Sigmoid colon (tissue), 7 donors: ENCODE measurements around the gene SLX1A. TPM values are rescaled to one million over a fixed set of nuclear protein-coding genes. Genes with fewer than 3 reads are reported as not detected.
"Not testable (repeated sequence)": the region's sequence is repeated elsewhere in the genome, so short reads cannot be mapped to it uniquely, and the experiment has no call there.

Experiments
- DNase-seq: peaks from one replicate; pipeline ENCODE4 v3.0.0-alpha.2; 2019
- H3K27ac ChIP-seq, 4 donors: fragments of 200-600 bp; sonication (generic); one replicate each; pipeline ENCODE4 v1.5.1; 2016 to 2019; ENCODE audit warnings: mild to moderate bottlenecking in 1 of 4
- H3K27me3 ChIP-seq, 3 donors: fragments of 200-600 bp; sonication (generic); one replicate each; pipeline ENCODE4 v1.5.1; 2019; ENCODE audit warnings: mild to moderate bottlenecking in 1 of 3
- H3K36me3 ChIP-seq, 4 donors: fragments of 200-600 bp; sonication (generic); one replicate each; pipeline ENCODE4 v1.5.1; 2016 to 2019
- H3K4me1 ChIP-seq, 4 donors: fragments of 200-600 bp; sonication (generic); one replicate each; pipeline ENCODE4 v1.5.1; 2017 to 2019
- H3K4me3 ChIP-seq, 4 donors: fragments of 200-600 bp; sonication (generic); one replicate each; pipeline ENCODE4 v1.5.1; 2017 to 2019; ENCODE audit warnings: mild to moderate bottlenecking in 2 of 4, moderate library complexity in 1 of 4
- H3K9me3 ChIP-seq, 4 donors: fragments of 200-600 bp in 3 of 4; sonication (generic) in 3 of 4; one replicate each; pipeline versions ENCODE4 v1.5.1 to v1.6.1; 2013 to 2019
- CTCF ChIP-seq, 4 experiments: fragments of 450-650 bp in 3 of 4; fragments of 200-600 bp in 1 of 4; IDR thresholded peaks; one replicate each; pipeline ENCODE4 v1.5.1; 2016 to 2019; ENCODE audit warnings: antibody characterized with exemption in 4 of 4, mild to moderate bottlenecking in 3 of 4, moderate library complexity in 2 of 4
- EP300 ChIP-seq, 4 donors: sonication (generic); formaldehyde crosslinking; IDR thresholded peaks; one replicate each; pipeline ENCODE4 v1.6.1; 2017; ENCODE audit warnings: antibody characterized with exemption in 4 of 4
- POLR2A ChIP-seq, 2 donors: fragments of 450-650 bp; IDR thresholded peaks; one replicate each; pipeline ENCODE4 v1.6.1; 2016; ENCODE audit warnings: antibody characterized with exemption in 2 of 2, mild to moderate bottlenecking in 2 of 2, moderate library complexity in 2 of 2
- POLR2AphosphoS5 ChIP-seq, 4 donors: sonication (generic); formaldehyde crosslinking; IDR thresholded peaks; one replicate each; pipeline ENCODE4 v1.6.1; 2017; ENCODE audit warnings: antibody characterized with exemption in 4 of 4
- WGBS, 2 donors: extraction: QIAGEN DNeasy Blood & Tissue Kit; methylation state at CpG; one replicate each; pipeline ENCODE4 v1.1.7; 2013; 5-methylcytosine and 5-hydroxymethylcytosine counted together
- intact Hi-C: fragments of 100-400 bp; cut with DNase I; formaldehyde crosslinking; loops from one replicate; pipeline ENCODE4 v1.15.1; 2023
- polyA plus RNA-seq, 3 donors: library from polyadenylated mRNA; stranded (reverse); fragments of 200-250 nt; gene quantifications; one replicate each; pipeline ENCODE4 v1.2.3, GENCODE V29; 2013
- total RNA-seq, 4 donors: library from RNA; depleted of rRNA; stranded (reverse); fragments of >200 nt; gene quantifications; one replicate each; pipeline ENCODE4 v1.1.0, GENCODE V29; 2016
- donor health status: healthy with polysubstance abuse.
- donor health status: Bipolar disorder and iron deficiency.
- donor health status: healthy.

Gene SLX1A
- total RNA-seq (10 to 100 TPM; 12.0 to 29.6 (median 18.1) TPM), polyA plus RNA-seq (10 to 100 TPM; 46.8 to 77.9 (median 61.9) TPM)

GRCh38 chr16:30193615-30194014 is at the start of gene SLX1A, which contains the start of gene BOLA2B:
Gene SLX1A, plus strand, starts transcription at chr16:30193875. Its CDS starts 210 bp downstream, at chr16:30194085.
Gene BOLA2B, minus strand, starts transcription at chr16:30193666. Its CDS starts 71 bp downstream, at chr16:30193595.
- no CpG with 5 or more reads among the region's 34 CpGs for WGBS, 2 donors
- H3K9me3 ChIP-seq, intact Hi-C loops, H3K36me3 ChIP-seq, DNase-seq, H3K27me3 ChIP-seq, H3K4me1 ChIP-seq: not testable (repeated sequence)
- Histone ChIP-seq H3K27ac (peak within 1 kb of the TSS in 2 of 4 donors; percentile 27 to 42), H3K4me3 (peak within 1 kb of the TSS in 3 of 4 donors; percentile 35 to 46 (median 41))

GRCh38 chr16:30144017-30144416 is 49.7 kb upstream of the SLX1A start:
- intact Hi-C loops, result no loop called here
- H3K4me1 ChIP-seq, result no peaks in the 10 kb centered on the region

GRCh38 chr16:30144917-30145316 is 48.8 kb upstream of the SLX1A start:
- DNase-seq, result no peak
- intact Hi-C loops, result no loop called here
- H3K27ac ChIP-seq, result no peak overlapping the region
- 47 to 97% methylated on average over 1 of the region's 1 CpG for WGBS, 2 donors
- no peaks in the 10 kb centered on the region for H3K4me1 ChIP-seq
- no peak overlapping the region for H3K4me3 ChIP-seq
- no peaks in the 10 kb centered on the region for H3K27me3 ChIP-seq
- TF ChIP-seq EP300 (IDR thresholded peaks at IDR 0.05) (no peak), POLR2A (IDR thresholded peaks at IDR 0.05) (no peak), CTCF (IDR thresholded peaks at IDR 0.05) (no peak), POLR2AphosphoS5 (IDR thresholded peaks at IDR 0.05) (no peak)
- H3K36me3 ChIP-seq, result no peaks in the 10 kb centered on the region
- H3K9me3 ChIP-seq, result no peaks in the 10 kb centered on the region

More at GRCh38 chr16:30144017-30144416, 49.7 kb upstream of the SLX1A start:
- TF ChIP-seq EP300 (IDR thresholded peaks at IDR 0.05) (no peak), POLR2A (IDR thresholded peaks at IDR 0.05) (no peak), POLR2AphosphoS5 (IDR thresholded peaks at IDR 0.05) (no peak), CTCF (IDR thresholded peaks at IDR 0.05) (no peak)
- no peaks in the 10 kb centered on the region for H3K9me3 ChIP-seq
- H3K36me3 ChIP-seq, result no peaks in the 10 kb centered on the region
- no peak for DNase-seq
- H3K4me3 ChIP-seq, result no peak overlapping the region
- H3K27me3 ChIP-seq, result no peaks in the 10 kb centered on the region
- no peak overlapping the region for H3K27ac ChIP-seq

- Histone ChIP-seq H3K9me3 (no peaks in the 10 kb centered on the region), H3K4me3 (no peak overlapping the region), H3K4me1 (no peaks in the 10 kb centered on the region), H3K27me3 (no peaks in the 10 kb centered on the region), H3K36me3 (no peaks in the 10 kb centered on the region), H3K27ac (no peak overlapping the region)
- no peak for DNase-seq
- no peak for TF ChIP-seq CTCF (IDR thresholded peaks at IDR 0.05)
- no peak for TF ChIP-seq POLR2AphosphoS5 (IDR thresholded peaks at IDR 0.05)
- TF ChIP-seq POLR2A (IDR thresholded peaks at IDR 0.05), result no peak
- TF ChIP-seq EP300 (IDR thresholded peaks at IDR 0.05), result no peak
- WGBS, 2 donors, result 57 to 68% methylated on average over 1 of the region's 1 CpG
- intact Hi-C loops, result no loop called here
Measured at GRCh38 chr16:30145657-30146056, 48.0 kb upstream of the SLX1A start.

- DNase-seq, result no peak
- Histone ChIP-seq H3K36me3 (no peaks in the 10 kb centered on the region), H3K27ac (no peak overlapping the region), H3K27me3 (no peaks in the 10 kb centered on the region), H3K4me1 (no peaks in the 10 kb centered on the region), H3K9me3 (no peaks in the 10 kb centered on the region), H3K4me3 (no peak overlapping the region)
- intact Hi-C loops, result no loop called here
- TF ChIP-seq POLR2AphosphoS5 (IDR thresholded peaks at IDR 0.05) (no peak), CTCF (IDR thresholded peaks at IDR 0.05) (no peak), EP300 (IDR thresholded peaks at IDR 0.05) (no peak), POLR2A (IDR thresholded peaks at IDR 0.05) (no peak)
- WGBS, 2 donors, result 89 to 94% methylated on average over 3 of the region's 3 CpGs
Measured at GRCh38 chr16:30147843-30148510, 45.7 kb upstream of the SLX1A start.
